Mucosa of rectum (tissue), 2 donors: Measurements from ENCODE around the gene DNAJC1.

Experiments
- H3K27ac ChIP-seq, 2 donors: one replicate each; pipeline ENCODE4 v1.7.0; 2013; ENCODE audit warnings: inconsistent platforms in 2 of 2, low read depth in 2 of 2, low read length in 2 of 2
- H3K27me3 ChIP-seq, 2 donors: one replicate each; pipeline ENCODE4 v1.7.0; 2013; ENCODE audit warnings: low read length in 2 of 2; ENCODE audit not compliant: control insufficient read depth in 2 of 2, insufficient read depth in 2 of 2
- H3K36me3 ChIP-seq, 2 donors: one replicate each; pipeline ENCODE4 v1.7.0; 2013; ENCODE audit warnings: low read length in 2 of 2; ENCODE audit not compliant: control insufficient read depth in 2 of 2, insufficient read depth in 2 of 2
- H3K4me1 ChIP-seq, 2 donors: one replicate each; pipeline ENCODE4 v1.7.0; 2013; ENCODE audit warnings: low read length in 2 of 2, mild to moderate bottlenecking in 1 of 2; ENCODE audit not compliant: control insufficient read depth in 2 of 2, insufficient read depth in 2 of 2
- H3K4me3 ChIP-seq, 2 donors: one replicate each; pipeline ENCODE4 v1.7.0; 2013; ENCODE audit warnings: low read length in 2 of 2
- H3K9ac ChIP-seq, 2 donors: one replicate each; pipeline ENCODE4 v1.7.0; 2013; ENCODE audit warnings: low read length in 2 of 2, low read depth in 1 of 2, mild to moderate bottlenecking in 1 of 2
- H3K9me3 ChIP-seq, 2 donors: one replicate each; pipeline ENCODE4 v1.7.0; 2013; ENCODE audit warnings: low read length in 2 of 2; ENCODE audit not compliant: control insufficient read depth in 2 of 2
- donor health status: healthy.
- donor health status: Normal muscosa, but diverticular disease.

Gene DNAJC1

DNA sequence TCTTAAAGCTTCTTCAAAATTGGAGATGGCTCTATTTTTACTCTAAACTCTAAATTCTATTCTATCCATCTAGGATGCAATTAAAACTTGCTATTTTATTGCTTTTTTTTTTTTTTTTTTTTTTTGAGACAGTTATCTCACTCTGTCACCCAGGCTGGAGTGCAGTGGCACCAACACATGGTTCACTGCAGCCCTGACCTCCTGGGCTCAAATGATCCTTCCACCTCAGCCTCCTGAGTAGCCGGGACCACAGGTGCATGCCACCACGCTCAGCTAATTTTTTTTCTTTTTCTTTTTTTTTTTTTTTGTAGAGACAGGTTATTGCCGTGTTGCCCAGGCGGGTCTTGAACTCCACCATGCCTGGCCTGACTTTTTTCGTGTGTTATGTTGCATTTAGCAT, 41.2 kb downstream of the DNAJC1 start:
- H3K27me3 ChIP-seq, result no peaks in the 10 kb centered on the region
- no peaks in the 10 kb centered on the region for H3K36me3 ChIP-seq
- H3K27ac ChIP-seq, result no peak overlapping the region
- no peaks in the 10 kb centered on the region for H3K4me1 ChIP-seq
- H3K9me3 ChIP-seq, result no peaks in the 10 kb centered on the region
- no peak overlapping the region for H3K9ac ChIP-seq
- no peak overlapping the region for H3K4me3 ChIP-seq

DNA sequence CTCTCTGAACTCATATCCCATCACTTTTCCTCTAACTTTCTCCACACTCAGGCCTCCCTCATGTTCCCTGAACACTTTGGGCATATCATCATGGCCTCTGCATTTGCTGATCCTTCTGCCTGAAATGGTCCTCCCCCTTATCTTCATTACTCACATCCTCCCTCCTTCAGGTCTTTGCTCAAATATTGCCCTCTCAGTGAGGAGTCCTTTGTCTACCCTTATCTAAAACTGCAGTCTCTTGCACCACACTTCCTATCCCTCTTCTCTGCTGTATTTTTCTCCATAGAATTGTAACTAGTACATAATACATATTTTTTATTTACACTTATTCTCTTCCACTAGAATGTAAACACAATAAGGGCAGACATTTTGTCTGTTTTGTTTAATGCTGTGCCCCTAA, 41.7 kb downstream of the DNAJC1 start:
- Histone ChIP-seq H3K36me3 (no peaks in the 10 kb centered on the region), H3K27ac (no peak overlapping the region), H3K9me3 (no peaks in the 10 kb centered on the region), H3K9ac (no peak overlapping the region), H3K27me3 (no peaks in the 10 kb centered on the region), H3K4me3 (no peak overlapping the region), H3K4me1 (no peaks in the 10 kb centered on the region)

DNA sequence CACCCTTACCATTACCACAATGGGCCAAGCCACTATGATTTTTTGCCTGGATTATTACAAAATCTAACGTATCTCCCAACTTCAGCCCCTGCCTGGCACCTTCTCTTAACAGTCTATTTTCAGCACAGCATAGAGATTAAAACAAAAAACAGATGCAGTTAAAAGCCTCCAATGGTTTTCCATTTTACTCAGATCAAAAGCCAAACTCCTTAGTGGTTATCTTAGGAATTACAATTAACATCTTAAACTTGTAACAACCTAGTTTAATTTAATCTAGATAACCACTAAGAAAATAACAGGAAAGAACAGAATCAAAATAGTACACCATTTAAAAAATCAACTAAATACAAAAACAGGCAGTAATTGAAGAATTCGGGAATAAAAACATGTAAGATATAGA, 43.5 kb downstream of the DNAJC1 start:
- H3K27me3 ChIP-seq, result no peaks in the 10 kb centered on the region
- no peak overlapping the region for H3K27ac ChIP-seq
- no peak overlapping the region for H3K4me3 ChIP-seq
- H3K9me3 ChIP-seq, result no peaks in the 10 kb centered on the region
- no peak overlapping the region for H3K9ac ChIP-seq
- H3K4me1 ChIP-seq, result no peaks in the 10 kb centered on the region
- H3K36me3 ChIP-seq, result no peaks in the 10 kb centered on the region

DNA sequence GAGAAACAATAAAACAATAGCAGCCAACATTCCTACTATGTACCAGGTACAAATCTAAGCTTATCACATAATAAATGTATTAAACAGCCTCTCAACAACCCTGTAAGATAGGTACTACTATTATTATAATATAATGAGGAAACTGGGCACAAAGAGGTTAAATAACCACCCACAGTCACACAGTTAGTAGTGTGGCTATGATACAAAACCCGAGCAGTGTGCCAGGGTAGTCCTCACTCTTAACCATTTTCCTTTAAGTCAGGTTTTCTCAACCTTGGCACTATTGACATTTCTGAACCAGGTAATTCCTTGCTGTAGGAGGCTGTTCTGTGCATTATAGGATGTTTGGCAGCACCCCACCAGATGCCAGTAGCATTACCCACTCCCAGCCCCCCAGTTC, 48.8 kb downstream of the DNAJC1 start:
- Histone ChIP-seq H3K27me3 (no peaks in the 10 kb centered on the region), H3K4me3 (no peak overlapping the region), H3K36me3 (no peaks in the 10 kb centered on the region), H3K9me3 (no peaks in the 10 kb centered on the region), H3K27ac (no peak overlapping the region), H3K9ac (no peak overlapping the region), H3K4me1 (no peaks in the 10 kb centered on the region)

DNA sequence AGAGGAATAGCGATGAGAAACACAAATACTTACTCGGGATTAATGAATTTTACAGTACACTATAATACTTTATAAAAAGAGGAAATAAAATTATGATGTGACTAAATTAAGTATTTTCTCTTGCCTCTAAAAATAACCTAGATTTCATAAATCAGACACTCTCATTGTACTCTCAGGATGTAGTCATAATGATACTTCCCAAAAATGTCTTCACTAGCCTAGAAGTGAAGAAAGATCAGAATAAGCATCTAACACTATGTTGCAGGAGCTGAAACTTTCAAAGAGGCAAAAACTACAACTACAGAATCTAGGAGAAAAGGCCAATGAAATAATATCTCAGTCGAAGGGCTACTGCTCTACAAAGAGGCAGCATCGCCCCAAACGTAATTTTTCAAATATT, 49.4 kb downstream of the DNAJC1 start:
- H3K27ac ChIP-seq, result no peak overlapping the region
- no peaks in the 10 kb centered on the region for H3K27me3 ChIP-seq
- no peaks in the 10 kb centered on the region for H3K36me3 ChIP-seq
- no peak overlapping the region for H3K4me3 ChIP-seq
- H3K9me3 ChIP-seq, result no peaks in the 10 kb centered on the region
- no peak overlapping the region for H3K9ac ChIP-seq
- no peaks in the 10 kb centered on the region for H3K4me1 ChIP-seq

DNA sequence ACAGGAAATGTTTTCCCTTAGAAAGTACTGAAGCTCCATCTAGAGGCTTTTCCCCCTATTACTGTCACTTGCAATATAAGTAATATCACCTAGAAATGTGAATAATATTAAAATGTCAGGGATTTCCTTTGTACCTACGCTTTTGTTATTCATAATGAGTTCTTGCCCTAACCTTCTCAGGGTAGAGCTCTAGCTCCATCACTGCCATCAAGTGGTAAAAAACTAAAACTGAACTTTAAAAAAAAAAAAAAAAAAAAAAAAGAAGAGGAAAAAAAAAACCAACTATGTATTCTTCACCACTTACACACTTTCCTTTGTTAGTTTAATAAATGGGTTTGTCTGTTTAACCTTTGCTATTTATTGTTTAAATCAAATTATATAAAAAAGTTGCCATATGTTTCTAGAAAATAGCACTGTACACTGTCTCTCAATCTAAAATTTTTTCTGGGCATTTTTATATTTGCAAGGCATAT, 49.9 kb downstream of the DNAJC1 start:
- H3K4me1 ChIP-seq, result no peaks in the 10 kb centered on the region
- H3K27ac ChIP-seq, result no peak overlapping the region
- H3K4me3 ChIP-seq, result no peak overlapping the region
- no peak overlapping the region for H3K9ac ChIP-seq
- H3K27me3 ChIP-seq, result no peaks in the 10 kb centered on the region
- H3K36me3 ChIP-seq, result no peaks in the 10 kb centered on the region
- H3K9me3 ChIP-seq, result no peaks in the 10 kb centered on the region

DNA sequence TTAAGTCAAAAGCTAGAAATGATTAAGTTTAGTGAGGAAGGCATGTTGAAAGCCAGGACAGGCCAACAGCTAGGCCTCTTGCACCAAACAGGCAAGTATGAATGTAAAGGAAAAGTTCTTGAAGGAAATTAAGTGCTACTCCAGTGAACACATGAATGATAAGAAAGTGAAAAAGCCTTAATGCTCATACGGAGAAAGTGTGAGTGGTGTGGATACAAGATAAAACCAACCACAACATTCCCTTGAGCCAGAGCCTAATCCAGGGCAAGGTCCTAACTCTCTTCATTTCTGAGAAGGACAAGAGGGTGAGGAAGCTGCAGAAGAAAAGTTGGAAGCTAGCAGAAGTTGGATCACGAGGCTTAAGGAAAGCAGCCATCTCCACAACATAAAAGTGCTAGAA, 53.0 kb downstream of the DNAJC1 start:
- Histone ChIP-seq H3K4me1 (no peaks in the 10 kb centered on the region), H3K27ac (no peak overlapping the region), H3K9ac (no peak overlapping the region), H3K9me3 (no peaks in the 10 kb centered on the region), H3K36me3 (no peaks in the 10 kb centered on the region), H3K4me3 (no peak overlapping the region), H3K27me3 (no peaks in the 10 kb centered on the region)

DNA sequence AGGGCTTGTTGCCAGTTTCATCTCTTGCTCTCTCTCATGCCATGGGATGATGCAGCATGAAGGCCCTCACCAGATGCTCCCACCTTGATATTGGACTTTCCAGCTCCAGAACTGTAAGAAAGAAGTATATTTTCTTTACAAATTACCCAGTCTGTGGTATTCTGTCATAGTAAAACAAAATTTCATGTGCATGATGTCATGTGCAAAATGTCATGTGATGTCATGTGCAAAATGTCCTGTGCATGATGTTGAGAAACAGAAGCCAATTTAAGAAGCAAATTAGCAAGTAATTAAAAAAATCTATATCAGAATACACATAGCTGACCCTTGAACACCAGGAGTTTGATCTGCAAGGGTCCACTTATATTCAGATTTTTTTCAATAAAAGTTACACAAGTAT, 56.6 kb downstream of the DNAJC1 start:
- no peak overlapping the region for H3K27ac ChIP-seq
- H3K9ac ChIP-seq, result no peak overlapping the region
- no peaks in the 10 kb centered on the region for H3K27me3 ChIP-seq
- no peaks in the 10 kb centered on the region for H3K4me1 ChIP-seq
- H3K9me3 ChIP-seq, result no peaks in the 10 kb centered on the region
- H3K36me3 ChIP-seq, result no peaks in the 10 kb centered on the region
- no peak overlapping the region for H3K4me3 ChIP-seq

DNA sequence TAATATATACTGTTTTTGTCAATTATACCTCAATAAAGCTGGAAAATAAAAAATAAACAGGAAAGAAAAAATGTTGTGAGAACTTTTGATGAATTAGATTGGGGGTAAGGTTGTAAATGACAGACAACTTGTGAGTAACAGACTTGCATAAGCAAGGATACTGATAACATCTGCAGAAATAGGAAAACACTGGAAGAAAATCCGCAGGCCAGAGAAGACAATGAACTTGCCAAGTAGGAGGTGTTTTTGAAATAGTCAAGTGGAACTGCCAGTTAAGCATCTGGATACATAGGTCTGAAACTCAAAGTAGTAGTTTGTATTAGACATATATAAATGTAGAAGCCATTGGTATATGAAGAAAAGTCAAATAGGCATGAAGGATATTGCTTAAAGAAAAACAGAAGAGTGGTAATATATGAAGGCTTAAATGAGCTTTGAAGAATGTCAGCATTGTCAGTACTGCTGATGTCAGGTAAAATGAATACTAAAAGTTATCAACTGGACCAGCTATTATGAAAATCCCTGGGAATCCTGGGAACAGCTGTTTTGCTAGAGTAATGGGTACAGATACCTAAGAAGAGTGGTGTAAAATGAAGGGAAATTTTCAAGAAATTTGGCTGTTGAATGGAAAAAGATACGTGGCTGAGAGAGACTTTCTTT, 58.7 kb downstream of the DNAJC1 start:
- no peak overlapping the region for H3K9ac ChIP-seq
- H3K4me1 ChIP-seq, result no peaks in the 10 kb centered on the region
- H3K36me3 ChIP-seq, result no peaks in the 10 kb centered on the region
- no peak overlapping the region for H3K27ac ChIP-seq
- H3K27me3 ChIP-seq, result no peaks in the 10 kb centered on the region
- no peak overlapping the region for H3K4me3 ChIP-seq
- no peaks in the 10 kb centered on the region for H3K9me3 ChIP-seq

DNA sequence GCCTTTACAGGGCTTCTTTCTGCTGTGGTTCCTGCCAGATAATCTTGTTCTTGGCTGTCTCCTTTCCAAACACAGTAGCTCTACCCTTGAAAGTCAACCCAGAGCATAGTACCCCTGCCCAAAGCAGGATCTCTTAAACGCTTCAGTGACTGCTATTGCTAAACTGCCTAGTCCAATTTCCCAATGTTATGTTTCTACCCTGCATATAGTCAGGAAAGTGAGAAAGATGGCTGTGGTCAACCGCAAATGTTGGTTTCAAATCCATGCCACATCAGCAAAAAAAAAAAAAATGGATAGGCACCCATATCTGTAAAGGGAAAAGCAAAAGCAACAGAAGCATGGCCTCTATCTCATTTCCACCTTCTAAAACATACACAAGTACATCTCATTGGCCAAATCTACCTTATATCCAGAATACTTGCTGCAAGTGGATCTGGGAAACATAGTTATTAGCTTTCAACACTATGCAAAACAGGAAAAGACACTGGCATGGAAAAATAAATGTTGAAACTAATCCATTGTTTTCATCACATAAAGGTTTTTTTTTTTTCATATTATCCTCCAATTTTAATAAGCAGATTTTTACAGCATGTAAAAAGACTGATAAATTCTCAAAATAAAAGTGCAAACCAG, 59.8 kb downstream of the DNAJC1 start:
- H3K27me3 ChIP-seq, result no peaks in the 10 kb centered on the region
- H3K9me3 ChIP-seq, result no peaks in the 10 kb centered on the region
- no peaks in the 10 kb centered on the region for H3K36me3 ChIP-seq
- H3K27ac ChIP-seq, result no peak overlapping the region
- no peaks in the 10 kb centered on the region for H3K4me1 ChIP-seq
- no peak overlapping the region for H3K4me3 ChIP-seq
- no peak overlapping the region for H3K9ac ChIP-seq
